Superior temporal gyrus (tissue), 1 donor: ENCODE data around the gene PRDM16.

Experiments used
- DNase-seq: peaks from one replicate; pipeline ENCODE4 v3.0.0-alpha.2; 2016; ENCODE audit errors: extremely low spot score

The PRDM16 gene

DNA sequence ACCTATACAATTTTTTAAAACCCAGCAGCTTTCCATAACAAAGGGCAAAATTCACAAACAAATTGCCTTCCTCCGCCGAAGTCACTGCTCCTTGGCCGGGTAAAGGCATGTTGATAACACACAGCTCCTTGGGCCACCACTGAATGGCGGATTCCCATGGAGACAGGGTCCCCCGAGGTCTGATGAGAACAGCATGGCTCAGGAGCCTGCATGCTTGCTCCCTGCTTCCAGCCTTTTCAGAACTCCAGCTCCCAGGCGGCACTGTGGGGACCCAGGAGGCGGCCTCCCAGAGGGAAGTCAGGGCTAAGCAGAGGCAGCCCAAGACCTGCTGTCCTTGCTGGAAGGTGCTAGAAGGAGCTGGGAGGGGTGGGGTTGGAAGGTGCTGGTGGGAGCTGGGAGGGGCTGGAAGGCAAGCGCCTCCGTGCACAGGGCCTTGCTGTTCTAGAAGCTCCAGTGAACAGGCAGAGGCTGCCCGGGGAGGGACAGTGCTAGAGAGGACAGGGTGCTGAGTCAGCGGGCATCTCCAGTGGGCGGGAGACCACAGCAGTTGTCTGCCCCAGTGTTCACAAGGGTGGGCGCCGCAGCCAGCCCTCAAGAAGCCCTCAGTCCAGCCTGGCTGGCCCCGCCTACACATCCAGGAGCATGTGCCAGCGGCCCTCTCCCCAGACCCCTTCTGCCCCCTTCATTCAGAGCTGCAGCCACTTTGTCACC, 35.1 kb downstream of the PRDM16 start:
- DNase-seq, result no peak

DNA sequence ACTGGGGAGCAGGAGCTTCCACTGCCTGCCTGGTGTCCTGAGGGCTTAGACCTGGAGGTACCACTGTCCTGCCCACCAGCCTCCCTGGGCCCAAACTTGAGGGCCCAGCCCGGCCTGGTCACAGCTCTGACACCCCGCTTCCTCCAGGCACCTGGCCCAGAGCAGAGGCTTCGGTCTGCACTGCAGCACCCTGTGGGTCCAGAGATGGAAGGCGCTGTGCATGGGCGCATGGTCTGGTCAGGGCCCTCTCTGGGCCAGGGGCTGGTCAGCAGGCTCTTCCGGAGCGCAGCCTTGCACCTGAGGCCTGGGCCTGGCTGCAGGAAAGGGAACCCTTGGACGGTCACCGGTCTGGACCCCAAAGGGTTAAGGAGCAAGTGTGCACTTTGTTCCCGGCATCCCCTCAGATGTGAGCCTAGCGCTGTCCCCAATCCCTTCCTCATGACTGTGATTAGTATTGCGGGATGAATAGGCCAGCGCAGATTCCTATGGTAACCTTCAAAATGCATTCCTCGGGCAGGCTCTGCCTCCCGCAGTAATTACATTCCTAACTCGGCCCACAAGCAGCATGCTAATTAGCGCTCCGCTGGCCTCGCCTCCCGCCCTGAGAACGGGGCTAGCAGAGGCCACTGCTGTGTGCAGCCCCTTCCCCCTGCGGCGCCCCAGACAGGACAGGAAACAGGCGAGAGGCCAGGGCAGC, 36.3 kb downstream of the PRDM16 start:
- DNase-seq, result peak; percentile 32

DNA sequence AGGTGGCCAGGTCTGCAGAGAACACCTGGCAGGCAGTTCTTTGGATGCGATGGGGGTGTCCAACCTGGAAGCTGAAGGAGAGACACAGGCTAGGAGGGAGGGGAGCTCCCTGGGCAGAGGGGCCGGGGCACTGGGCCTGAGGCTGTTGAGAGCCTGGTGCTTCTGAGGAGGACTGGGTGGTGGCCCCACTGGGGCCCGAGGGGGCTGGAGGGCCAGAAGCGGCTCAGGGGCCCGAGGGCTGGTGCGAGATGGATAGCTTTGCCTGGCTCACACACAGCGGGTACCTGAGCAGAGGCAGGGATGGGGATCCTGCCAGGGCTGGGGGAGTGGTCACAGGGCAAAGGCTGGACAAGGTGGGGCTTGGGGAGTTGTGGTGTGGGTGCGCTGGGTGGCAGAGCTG, 37.2 kb downstream of the PRDM16 start:
- DNase-seq, result no peak

DNA sequence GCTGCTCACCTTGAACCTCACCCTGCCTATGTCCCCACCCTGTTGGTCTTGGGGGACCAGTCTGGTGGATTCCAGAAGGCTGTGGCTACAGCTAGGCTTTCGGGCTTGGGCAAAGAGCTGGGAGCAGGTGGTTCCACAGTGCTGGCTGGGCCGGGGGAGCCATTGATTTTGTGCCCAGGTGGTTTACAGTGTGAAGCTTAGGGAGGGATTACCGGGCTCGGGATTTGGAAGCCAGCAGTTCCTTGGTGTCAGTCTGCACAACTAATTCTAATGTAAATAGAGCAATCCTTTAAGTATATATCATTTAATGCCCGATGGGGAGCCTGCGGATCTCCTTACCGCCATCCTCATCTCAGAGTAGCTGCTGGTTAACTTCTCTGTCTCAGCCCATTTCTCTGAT, 38.2 kb downstream of the PRDM16 start:
- no peak for DNase-seq

DNA sequence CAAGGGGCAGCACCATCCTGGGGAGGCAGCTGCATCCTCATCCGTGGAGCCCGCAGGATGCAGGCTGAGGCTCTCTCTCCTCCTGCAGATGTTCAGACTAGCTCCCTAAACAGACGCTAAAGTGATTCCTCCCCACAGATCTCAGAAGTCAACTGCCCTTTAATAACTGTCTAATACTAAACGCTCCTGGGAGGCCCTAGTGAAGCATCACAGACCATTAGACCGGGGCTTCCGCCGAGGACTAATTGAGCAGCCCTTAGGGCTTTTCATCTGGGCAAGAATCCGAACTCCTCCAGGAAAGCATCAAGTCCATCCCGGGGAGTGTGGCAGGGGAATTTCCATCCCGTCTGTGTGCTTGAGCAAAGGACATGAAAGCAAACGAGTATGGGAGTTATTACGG, 40.4 kb downstream of the PRDM16 start:
- DNase-seq, result no peak

DNA sequence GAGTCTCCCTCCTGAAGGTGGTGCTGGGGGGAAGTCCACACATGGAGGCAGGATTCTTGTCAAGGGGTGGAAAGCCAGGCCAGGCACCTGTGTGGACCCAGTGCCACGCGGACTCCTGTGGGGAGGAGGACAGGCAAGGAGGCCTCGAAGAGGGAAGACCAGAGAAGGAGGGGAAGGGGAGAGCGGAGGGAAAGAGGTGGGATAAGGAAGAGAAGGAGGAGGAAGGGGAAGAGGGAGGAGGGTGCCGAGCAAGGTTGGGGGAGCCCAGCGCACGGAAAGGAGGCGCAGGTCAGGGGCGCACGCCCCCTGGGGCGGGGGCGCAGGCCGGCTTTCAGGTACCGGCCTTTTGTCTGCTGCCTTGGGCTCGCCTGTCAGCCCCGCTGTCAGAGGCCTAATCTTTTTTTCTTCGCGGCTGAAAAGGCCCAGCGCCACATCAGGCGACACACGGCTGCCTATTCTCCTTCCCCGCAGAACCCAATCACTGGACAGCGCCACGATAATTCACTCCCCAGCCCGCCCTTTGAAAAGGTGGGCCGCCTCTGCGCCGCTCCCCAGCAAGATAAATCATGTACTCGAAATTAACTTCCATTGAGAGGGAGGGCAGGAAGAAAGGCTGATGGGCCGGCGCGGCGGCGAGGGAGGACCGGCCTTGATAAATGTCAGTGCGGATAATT, 42.5 kb downstream of the PRDM16 start:
- DNase-seq, result no peak

DNA sequence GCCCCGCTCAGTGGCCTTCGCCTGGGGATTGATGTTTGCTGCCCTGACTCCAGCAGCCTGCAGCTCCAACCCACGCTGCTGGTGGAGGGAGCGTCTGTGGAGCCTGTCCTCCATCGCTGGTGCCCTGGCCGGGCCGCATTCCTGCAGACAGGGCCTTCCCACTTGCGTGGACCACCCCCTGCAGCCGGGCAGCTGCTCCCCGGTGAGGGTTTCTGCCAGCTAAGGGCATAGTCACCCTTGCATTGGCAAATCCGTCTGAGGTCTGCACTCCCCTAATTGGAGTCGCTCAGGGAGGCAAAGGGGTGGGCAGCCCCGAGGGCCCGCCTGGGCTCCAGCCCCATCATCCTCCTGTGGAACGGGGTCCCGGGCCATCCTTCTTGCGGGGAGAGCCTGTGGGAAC, 43.5 kb downstream of the PRDM16 start:
- DNase-seq, result no peak

DNA sequence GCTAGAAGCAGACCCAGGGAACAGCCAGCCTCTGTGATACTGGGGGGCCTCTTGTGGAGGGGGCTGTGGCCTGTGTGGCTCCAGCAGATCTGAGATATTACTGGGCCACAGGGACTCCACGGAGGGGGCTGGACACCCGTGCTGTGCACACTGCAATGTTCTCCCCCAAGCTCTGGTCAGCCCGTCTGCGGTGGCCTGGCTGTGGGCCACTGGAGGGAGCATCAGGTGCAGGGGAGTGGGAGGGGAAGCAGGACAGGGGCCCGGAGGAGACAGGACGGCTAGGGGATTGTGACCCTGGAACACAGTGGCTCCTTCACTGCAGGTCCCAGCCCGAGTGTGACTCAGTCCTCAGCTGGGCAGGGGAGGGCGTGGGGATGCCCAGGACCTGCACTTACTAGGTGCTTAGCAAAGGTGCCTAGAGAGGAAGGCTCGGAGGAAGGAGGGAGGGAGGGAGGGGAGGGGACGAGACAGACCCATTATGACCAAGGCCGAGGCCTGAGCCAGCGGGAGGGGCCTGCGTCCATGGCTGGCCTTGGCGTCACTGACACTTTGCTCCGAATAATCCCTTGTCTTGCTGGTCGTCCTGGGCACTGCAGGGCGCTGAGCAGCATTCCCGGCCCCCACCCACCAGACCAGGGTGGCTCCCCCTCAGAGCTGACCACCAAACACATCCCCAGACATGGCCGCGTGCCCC, 44.2 kb downstream of the PRDM16 start:
- DNase-seq, result no peak

DNA sequence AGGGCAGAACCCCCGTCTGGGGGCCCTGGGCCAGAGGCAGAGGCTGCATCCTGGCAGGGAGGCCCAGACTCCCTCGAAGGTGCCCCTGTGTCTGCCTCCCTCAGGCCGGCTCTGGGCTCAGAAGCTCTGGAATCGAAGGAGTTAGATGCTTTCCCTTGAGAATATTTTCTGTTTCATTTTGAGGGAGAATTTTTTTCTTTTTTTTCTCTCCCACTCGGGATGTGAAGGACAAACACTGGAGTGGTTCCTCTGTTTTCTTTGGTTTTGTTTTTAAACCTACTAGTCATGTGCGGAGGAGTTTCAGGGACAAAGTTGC, 44.7 kb downstream of the PRDM16 start:
- DNase-seq, result peak; percentile 42

DNA sequence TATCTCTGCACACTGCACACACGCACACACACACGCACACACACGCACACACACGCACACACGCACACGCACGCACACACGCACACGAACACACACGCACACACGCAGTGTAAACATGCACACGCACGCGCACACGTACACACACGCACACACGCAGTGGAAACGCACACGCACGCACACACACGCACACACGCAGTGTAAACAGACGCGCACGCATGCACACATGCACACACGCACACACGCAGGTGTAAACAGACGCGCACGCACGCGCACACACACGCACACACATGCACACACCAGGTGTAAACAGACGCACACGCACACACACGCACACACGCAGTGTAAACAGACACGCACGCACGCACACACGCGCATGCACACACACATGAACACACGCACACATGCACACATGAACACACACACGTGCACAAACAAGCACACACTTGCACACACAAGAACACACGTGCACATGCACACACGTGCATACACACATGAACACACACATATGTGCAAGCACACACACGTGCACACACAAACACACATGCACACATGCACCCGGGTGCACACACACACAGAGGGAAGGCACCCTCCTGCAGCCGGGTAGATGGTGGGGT, 45.2 kb downstream of the PRDM16 start:
- DNase-seq, result no peak

DNA sequence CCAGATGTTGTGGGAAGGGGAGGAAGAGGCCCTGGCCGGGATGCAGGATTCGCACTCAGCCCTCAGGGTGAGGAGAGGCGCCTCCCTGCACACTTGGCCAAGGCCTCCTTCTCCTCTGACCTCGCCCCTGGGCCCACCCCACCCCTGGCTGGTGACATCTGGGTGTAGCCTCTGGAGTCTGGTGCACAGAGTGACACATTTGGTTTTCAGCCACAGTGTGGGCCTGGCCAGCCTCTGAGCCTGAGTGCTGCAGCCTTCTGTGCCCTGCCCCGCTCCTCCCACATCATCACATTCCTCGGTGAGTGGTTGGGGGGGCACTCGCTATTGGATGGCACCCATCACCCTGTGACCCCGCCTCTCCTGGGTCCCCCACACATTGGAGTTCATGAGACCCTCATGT, 45.8 kb downstream of the PRDM16 start:
- no peak for DNase-seq

DNA sequence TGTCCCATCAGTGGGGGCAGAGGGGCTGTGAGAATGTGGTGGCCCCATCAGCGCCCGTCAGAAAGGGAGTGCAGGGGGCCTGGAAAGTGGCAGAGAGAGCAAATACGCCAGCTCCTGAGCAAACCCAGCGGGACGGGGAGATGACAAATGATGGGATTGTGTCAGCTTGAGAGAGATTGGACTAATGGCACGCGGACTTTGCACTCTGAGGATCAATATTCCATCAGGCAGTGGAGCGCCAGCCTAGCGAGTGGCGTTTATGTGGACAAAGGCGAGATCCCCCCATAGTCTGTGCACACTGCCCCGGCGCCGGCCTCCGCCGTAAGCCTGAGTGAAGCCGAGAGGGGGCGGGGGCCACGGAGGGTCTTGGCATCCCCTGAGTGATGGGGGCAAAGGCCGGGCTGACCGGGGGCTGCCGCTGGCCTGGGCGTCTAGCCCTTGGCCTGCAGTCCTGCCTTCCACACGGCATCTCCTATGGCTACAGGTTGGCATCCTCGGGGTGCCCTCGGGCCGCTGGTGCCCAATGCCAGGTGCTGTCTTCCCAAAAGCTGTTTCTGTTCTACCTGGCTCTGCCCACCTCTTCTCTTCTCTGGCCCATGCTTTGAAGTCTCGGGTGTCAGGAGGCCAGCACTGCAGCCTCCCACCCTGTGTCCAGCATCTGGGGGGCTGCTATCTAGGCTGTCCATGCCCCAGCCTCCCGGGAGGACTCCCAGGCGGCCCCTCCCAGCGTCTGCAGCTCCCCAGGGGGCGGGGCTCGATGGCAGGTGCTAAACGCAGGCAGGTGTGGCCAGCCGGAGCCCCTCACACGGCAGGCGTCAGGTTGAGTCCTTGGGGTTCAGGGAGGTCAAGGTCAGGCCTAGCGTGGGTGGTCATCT, 46.5 kb downstream of the PRDM16 start:
- no peak for DNase-seq

DNA sequence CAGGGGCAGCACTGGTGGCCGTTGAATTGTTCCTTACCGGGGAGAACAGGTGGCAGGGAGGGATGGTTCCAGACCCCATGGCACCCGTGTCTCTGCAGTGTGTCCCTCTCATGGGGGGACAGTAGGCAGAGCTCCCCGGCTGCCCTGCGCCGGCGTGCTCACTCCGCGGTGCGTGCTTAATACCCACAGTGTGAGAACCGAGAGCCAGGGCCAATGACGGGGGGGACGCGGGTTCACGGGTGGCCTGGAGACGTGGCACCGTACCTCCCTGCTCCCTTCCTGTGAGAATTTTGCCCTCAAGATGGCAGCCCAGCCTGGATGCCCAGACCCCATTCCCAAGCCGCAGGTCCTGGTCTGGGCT, 47.1 kb downstream of the PRDM16 start:
- no peak for DNase-seq

DNA sequence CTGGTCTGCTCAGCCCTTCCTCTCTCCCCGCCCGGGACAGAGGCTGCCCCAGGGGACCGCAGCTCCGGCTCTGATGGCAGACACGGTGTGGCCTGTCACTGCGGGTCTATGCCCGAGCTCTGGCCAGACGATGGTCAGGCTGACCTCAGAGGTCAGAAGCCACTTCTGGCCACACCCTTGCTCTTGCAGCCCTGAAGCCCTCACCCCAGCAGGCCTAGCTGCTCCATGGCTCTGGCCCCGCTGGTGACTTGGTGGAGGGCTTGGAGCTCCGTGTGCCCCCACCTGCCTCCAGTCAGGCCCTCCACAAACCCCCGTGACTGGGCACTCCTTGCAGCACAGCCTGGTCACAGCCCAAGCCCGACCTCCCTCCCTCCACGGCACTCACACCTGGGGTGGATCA, 47.6 kb downstream of the PRDM16 start:
- DNase-seq, result no peak

DNA sequence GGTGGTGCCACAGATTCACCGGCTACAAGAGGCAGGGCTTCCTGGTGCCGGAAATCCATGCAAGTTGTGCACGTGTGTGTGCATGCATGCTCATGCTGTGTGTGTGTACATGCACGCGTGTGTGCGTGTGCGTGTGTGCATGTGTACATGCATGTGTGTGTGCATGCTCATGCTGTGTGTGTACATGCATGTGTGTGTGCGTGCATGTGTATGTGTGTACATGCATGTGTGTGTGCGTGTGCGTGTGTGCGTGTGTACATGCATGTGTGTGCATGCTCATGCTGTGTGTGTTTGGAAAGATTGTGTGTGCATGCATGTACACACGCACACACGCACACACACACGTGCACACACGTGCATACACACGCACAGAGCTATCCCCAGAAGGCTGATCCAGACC, 48.9 kb downstream of the PRDM16 start:
- DNase-seq, result no peak

DNA sequence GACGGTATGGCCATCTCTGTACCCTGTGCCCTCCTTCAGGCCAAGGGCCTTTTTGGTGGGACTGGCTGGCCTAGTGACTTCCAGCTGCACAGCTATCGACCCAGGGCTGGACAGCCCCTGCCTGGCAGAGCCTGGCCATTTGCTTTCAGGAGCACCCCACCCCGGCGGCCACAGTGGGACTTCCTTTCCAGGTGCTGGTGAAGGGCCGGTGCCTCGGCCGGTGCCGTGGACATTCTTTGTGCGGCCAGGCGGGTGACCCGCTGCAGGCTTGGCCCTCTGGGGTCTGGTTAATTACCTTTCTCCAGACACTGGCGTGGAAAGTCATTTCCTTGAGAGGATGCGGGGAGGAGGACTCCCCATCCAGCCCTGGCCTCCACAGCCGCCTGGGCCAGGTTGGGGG, 50.1 kb downstream of the PRDM16 start:
- no peak for DNase-seq

DNA sequence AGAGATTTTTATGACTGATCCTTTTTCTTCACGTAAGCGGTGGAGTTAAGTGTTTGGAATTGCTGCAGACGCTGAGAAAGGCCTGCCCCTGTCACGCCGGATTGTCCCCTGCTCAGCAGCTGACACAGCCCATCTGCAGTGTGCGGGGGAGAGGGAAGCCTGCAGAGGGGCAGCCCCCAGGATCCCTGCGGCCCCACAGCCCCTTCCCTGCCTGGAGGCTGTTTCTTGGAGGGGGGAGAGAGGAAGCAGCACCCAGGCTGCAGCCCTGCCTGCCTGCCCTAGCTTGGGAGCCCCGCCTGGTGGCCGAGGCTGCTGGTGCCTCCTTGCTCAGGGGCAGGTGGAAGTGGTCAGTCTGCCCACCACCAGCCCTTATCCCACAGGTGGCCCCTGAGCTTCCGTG, 50.7 kb downstream of the PRDM16 start:
- DNase-seq, result no peak

DNA sequence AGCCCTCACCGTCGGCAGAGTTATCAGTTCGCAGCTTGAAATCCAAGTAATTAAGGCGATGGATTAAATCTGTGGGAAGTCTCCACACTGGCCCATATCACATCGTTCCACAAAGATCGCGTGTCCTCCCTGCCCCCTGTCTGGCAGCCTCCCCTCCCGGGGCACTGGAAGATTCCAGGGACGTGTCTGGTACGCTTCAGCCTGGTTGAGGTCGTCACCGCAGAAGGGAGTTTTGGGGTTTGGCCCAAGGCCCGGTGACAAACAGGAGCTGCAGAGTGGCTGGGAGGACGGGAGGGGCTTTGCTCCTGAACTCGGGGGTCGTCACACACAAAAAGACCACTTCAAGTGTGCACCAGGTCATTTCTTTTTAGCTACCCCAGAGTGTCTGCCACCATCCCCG, 51.1 kb downstream of the PRDM16 start:
- no peak for DNase-seq

DNA sequence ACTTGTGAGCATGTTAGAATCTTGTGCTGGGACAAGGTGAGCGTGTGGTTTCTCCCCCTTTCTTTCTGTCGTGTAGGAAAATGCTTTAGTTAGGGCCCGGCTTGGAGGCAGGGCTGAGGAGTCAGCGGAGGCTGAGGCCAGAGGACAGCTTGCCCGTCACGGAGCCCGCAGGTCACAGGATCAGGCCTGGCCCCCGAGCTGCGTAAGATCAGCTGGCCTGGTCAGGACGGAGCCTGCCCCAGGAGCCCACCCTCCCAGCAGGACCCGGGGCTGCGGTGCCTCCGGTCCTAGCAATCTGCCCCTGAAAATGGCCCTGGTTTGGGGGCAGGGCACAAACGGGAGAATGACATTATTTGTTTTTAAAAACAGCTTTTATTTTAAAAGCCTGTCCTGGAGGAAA, 52.0 kb downstream of the PRDM16 start:
- DNase-seq, result no peak

DNA sequence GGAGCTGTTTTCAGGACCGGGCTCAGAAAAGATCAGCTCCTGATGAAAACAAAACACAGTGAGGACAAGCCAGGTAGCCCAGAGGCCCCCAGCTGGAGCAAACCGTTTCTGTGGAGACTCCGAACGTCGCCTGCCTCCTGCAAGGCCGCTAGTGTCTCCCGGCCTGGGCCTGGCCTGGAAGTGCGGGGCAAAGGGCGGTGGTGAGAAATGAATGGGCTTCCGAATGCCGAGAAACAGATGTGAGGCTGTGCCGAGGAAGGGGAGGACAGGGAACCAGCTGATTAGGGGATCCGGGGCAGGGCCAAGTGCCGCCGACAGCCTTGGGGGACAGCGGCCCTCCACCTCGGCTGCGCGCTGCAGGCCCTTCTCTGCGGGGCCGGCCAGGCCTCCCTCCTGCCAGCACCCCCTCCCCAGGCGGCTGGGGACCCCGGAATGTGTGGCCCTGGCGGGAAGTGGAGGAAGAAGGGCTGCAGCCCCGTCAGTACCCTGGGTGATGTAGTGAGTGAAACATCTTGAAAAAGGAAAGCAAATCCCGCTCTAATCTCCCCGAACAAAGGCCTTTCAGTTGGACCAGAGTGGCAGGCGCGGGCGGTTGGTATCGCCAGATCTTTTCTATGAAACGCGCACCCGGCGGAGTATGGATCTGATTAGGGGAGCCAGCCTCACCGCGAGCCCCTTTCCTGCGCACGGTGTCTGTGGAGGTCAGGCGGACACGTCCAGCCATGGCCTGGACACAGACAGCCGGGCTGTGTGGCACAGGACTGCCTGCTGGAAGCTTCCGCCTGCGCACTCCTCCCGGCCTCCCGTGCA, 52.6 kb downstream of the PRDM16 start:
- DNase-seq, result no peak

DNA sequence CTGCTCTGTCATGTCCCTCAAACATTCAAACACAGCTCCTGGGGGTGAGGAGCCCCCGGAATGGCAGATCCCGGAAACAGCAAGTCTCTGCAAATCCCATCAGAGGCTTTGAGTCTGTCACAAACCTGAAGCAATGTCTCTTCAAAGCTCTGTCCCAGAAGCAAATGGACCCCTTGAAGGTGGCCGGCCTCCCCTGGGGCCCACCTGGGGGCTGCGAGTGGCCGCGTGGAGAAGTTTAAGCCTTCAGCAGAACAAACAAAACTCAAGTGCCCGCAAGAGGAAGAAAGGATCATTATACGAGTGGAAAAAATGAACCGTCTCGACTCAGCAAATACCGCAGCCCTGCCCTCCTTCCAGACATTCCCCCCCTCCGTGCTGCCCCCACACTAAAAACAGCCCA, 53.3 kb downstream of the PRDM16 start:
- DNase-seq, result no peak
